Right cardiac atrium (tissue), 5 donors: ENCODE data around the gene GFOD2. TPM values are rescaled to one million over a fixed set of nuclear protein-coding genes. Genes with fewer than 3 reads are reported as not detected.

ENCODE experiments used
- ATAC-seq, 2 donors: fragments of 200-7000 bp; cut with Tn5 transposase; one replicate each; pipeline versions ENCODE4 v1.8.0 to v1.9.1; 2020; ENCODE audit warnings: moderate library complexity in 2 of 2, mild to moderate bottlenecking in 1 of 2
- DNase-seq, 3 donors: peaks; one replicate each; pipeline ENCODE4 v3.0.0-alpha.2; 2020
- H3K27ac ChIP-seq: one replicate; pipeline ENCODE4 v1.5.1; 2013; ENCODE audit warnings: mild to moderate bottlenecking, low read length, control low read depth, moderate library complexity
- H3K27me3 ChIP-seq: one replicate; pipeline ENCODE4 v1.6.1; 2013; ENCODE audit not compliant: control insufficient read depth, insufficient read depth
- H3K4me1 ChIP-seq: one replicate; pipeline ENCODE4 v1.6.1; 2013; ENCODE audit warnings: low read length; ENCODE audit not compliant: control insufficient read depth, insufficient read depth
- H3K4me3 ChIP-seq: one replicate; pipeline ENCODE4 v1.5.1; 2013; ENCODE audit warnings: low read length, control low read depth
- H3K9me3 ChIP-seq: one replicate; pipeline ENCODE4 v1.6.1; 2013; ENCODE audit warnings: low read length; ENCODE audit not compliant: control insufficient read depth
- WGBS: extraction: QIAGEN DNeasy Blood & Tissue Kit; methylation state at CpG from one replicate; pipeline ENCODE4 v1.1.7; 2013; 5-methylcytosine and 5-hydroxymethylcytosine counted together
- intact Hi-C, 4 donors: fragments of 100-400 bp; cut with DNase I; formaldehyde crosslinking; loops; one replicate each; pipeline versions ENCODE4 v1.11.0 to v1.14.0; 2022 to 2023
- polyA plus RNA-seq: library from polyadenylated mRNA; stranded (reverse); fragments of 200-250 nt; gene quantifications from one replicate; pipeline ENCODE4 v1.2.3, GENCODE V29; 2013
- total RNA-seq, 4 donors: library from RNA; stranded (reverse); fragmentation: NEBNext Ultra II Directional; extraction: Animal tissue kit (Norgen Biotek cat#: 25700); gene quantifications; one replicate each; pipeline ENCODE4 v1.2.1, GENCODE V29; 2021
- donor health status: healthy with polysubstance abuse.
- donor health status: DM: no; HTN: yes; CAD: no.
- donor health status: DM: no; HTN: no; CAD: no.
- donor health status: DM: no; HTN: yes; CAD: no; lungs with severe emphysema.
- donor health status: DM: yes; HTN: yes; CAD: no.

GFOD2 gene
- total and polyA plus RNA-seq, 5 donors, result 8.1 to 9.9 (median 8.5) TPM

DNA sequence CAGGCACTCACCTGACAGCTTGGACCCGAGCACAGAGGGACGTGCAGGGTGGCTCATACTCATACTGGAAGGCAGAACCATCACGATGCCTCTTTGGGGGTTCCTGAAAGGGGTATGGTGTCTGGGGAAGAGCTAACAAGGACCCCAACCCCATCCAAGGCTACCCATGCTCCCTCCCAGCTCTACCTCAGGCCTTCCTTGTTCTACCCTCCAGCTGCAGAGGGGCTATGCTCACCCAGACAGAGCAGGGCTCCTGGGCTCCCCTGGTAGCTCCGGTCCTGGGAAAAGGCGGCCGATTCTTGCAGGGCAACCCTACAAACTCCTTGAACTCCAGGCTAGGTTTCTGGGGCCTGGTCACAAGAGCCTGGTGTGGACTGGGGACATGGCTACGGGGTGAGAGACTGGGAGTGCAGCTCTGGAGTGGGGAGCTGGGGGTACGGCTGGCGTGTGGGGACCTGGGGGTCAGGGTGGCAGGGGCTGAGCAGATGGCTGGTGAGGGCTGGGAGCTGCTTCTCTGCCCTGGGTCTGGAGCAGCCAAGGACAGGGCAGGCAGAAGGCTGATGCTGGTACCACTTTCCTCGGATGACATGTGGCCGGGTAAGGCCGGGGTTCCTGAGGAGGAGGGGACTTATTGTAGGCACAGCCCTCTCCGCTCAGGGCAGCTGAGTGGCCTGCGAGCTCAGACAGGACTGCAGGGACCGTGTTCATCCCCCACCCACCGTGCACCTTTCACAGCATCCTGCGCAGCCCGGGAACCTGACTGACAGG is 61.2 kb downstream of the GFOD2 start:
- Histone ChIP-seq H3K4me1 (peaks cover 2% of the 10 kb centered on the region), H3K27me3 (no peaks in the 10 kb centered on the region), H3K9me3 (no peaks in the 10 kb centered on the region), H3K4me3 (no peak overlapping the region), H3K27ac (no peak overlapping the region)
- DNase-seq (peak in 2 of 3 donors; percentile 49 to 53), ATAC-seq (no peak)
- intact Hi-C loops, result no loop called here
- 93% methylated on average over 18 of the region's 18 CpGs for WGBS

DNA sequence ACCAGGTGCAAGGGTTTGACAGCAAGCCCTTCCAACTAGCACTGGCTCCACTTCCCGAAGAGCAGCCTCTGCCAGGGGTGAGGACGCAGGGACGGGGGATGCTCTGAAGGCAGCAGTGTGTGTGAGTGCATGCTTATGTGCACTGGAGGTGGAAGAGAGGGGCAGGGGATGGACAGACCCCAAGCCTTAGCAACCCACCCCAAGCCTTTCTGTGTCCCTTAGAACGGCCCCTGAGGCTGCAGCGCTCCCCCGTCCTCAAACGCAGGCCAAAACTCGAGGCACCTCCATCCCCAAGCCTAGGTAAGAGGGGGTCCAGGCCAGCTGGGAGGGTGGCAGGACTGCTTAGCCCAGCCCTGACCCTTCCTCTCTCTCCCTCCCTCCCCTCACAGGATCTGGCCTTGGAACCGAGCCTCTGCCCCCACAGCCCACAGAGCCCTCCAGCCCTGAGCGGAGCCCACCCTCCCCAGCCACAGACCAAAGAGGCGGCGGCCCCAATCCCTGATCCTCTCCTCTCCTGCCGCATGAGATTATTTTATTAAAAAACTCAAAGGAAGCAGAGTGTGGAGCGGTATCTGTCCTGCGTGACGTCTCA is 62.0 kb downstream of the GFOD2 start:
- Histone ChIP-seq H3K4me1 (peaks cover 2% of the 10 kb centered on the region), H3K27me3 (no peaks in the 10 kb centered on the region), H3K27ac (no peak overlapping the region), H3K9me3 (no peaks in the 10 kb centered on the region), H3K4me3 (no peak overlapping the region)
- intact Hi-C loops, result no loop called here
- DNase-seq (peak in 1 of 3 donors; percentile 45), ATAC-seq (no peak)
- WGBS, result 90% methylated on average over 16 of the region's 16 CpGs

DNA sequence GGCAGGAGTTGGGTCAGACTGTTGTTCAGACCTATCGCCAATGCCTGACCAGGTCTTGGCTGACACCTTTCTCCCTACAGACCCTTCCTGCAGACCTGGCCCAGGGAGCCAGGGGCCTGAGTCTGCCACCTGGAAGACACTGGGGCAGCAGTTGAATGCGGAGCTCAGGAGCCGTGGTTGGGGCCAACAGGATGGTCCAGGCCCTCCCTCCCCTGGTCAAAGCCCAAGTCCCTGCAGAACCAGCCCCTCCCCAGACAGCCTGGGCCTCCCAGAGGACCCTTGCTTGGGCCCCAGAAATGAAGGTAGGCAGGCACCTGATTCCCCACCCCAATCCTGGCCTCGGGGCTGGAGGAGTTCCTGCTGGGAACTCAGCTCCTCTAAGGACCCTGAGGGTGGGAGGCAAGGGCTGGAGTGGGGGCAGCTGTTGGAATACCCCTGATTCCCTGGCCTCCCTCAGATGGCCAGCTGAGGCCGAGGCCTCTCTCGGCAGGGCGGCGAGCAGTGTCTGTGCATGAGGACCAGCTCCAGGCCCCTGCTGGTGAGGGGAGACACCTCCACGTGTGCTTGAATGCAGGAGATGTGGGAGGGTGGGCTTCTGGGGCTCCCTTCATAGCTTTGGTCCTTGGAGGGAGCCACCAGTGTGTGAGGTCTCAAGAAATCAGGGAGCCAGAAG is 62.6 kb downstream of the GFOD2 start:
- Histone ChIP-seq H3K27me3 (no peaks in the 10 kb centered on the region), H3K9me3 (no peaks in the 10 kb centered on the region), H3K4me3 (no peak overlapping the region), H3K4me1 (peaks cover 2% of the 10 kb centered on the region), H3K27ac (no peak overlapping the region)
- 78% methylated on average over 9 of the region's 9 CpGs for WGBS
- intact Hi-C loops, result no loop called here
- no peak for ATAC-seq
- peak in 2 of 3 donors; percentile 31 to 43 for DNase-seq

DNA sequence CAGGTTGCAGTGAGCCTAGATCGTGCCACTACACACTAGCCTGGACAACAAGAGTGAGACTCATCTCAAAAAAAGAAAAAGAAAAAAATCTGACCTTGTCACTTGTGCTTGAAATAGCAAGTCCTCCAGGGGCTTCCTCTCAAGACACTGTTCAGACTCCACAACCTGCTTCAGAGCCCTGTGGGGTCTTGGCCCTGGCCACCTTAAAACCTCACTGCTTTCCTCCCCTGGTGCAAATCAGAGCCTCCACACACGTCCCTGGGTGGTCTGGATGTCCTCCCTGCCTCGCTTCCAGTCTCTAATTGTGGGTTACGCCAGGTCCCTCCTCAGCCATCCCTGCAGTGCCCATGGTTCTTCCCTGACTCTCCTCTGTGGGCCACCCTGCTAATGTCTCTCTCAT is 63.8 kb downstream of the GFOD2 start:
- peak in 1 of 3 donors; percentile 16 for DNase-seq
- H3K4me1 ChIP-seq, result peaks cover 2% of the 10 kb centered on the region
- no peak overlapping the region for H3K4me3 ChIP-seq
- 64% methylated on average over 4 of the region's 4 CpGs for WGBS
- ATAC-seq, result no peak
- intact Hi-C loops, result no loop called here
- no peaks in the 10 kb centered on the region for H3K9me3 ChIP-seq
- H3K27me3 ChIP-seq, result no peaks in the 10 kb centered on the region
- H3K27ac ChIP-seq, result no peak overlapping the region

DNA sequence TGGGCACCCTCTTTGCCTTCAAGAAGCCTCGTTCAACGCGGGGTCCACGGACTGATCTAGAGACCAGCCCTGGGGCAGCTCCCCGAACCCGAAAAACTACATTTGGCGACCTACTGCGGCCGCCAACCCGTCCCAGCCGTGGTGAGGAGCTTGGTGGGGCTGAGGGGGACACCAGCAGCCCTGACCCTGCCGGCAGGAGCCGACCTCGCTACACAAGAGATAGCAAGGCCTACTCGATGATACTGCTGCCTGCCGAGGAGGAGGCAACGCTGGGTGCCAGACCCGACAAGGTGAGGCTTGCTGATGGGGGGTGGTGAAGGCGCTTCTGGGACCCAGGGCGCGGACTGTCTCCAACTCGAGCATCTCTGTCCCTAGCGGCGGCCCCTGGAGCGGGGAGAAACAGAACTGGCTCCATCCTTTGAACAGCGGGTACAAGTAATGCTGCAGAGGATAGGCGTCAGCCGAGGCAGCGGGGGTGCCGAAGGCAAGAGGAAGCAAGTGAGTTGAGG is 64.7 kb downstream of the GFOD2 start:
- no peaks in the 10 kb centered on the region for H3K9me3 ChIP-seq
- H3K4me1 ChIP-seq, result peaks cover 2% of the 10 kb centered on the region
- DNase-seq (peak in 2 of 3 donors; percentile 40 to 60), ATAC-seq (no peak)
- no peak overlapping the region for H3K4me3 ChIP-seq
- 43% methylated on average over 30 of the region's 30 CpGs for WGBS
- H3K27ac ChIP-seq, result no peak overlapping the region
- intact Hi-C loops, result no loop called here
- no peaks in the 10 kb centered on the region for H3K27me3 ChIP-seq

DNA sequence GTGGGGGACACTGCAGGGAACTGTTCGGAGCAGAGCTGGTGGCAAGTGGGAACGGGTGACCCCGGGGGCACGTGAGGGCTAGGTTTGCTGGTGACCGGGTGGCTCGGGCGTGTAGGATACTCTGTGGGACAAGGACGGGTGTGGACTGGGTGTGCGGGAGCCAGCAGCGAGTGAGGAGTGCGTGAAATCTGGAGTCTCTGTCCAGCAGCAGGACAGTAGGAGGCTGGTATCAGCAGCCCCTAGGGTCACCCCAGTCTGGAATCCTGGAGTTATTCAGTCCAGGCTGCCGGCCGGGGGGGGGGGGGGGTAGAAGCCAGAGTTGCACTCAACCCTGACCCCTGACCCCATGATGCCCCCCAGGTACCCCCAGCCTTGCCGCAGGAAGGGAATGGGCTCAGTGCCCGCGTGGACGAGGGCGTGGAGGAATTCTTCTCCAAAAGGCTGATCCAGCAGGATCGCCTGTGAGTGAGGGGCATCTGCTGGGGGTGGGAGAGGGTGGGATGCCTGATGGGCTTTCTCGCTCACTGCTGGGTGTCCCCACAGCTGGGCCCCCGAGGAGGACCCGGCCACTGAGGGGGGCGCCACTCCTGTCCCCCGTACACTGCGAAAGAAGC is 65.2 kb downstream of the GFOD2 start:
- ATAC-seq (no peak), DNase-seq (peak in 2 of 3 donors; percentile 40 to 61)
- Histone ChIP-seq H3K9me3 (no peaks in the 10 kb centered on the region), H3K27me3 (no peaks in the 10 kb centered on the region), H3K4me3 (no peak overlapping the region), H3K27ac (no peak overlapping the region), H3K4me1 (peaks cover 2% of the 10 kb centered on the region)
- intact Hi-C loops, result no loop called here
- WGBS, result 30% methylated on average over 25 of the region's 25 CpGs

DNA sequence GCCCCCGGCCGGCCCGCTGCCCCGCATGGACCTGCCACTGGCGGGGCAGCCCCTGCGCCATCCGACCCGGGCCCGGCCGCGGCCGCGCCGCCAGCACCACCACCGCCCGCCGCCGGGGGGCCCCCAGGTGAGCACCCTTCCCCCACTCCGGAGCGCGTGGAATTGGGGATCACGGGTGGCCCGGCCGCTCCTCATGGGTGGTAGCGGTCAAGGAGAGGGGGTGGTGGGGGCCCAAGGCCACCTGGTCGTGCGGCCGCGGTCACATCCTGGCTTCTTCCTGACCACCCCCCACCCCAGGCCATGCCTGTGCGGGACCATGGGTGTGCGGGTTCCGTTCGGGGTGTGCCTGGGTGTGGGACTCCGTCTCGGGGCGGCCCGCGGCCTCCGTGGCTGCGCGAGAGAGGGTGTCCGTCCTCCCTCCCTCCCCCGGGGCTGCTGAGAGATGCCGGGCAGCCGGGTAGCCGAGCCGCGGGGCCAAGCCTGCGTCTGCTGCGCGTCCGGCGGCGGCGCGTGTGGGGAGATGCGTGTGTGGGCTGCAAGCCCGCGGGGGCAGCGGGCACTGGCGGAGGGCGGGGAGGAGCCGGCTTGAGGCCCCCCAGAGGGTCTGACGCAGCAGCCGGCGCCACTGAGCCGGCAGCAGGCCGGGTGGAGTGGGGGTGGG is 65.9 kb downstream of the GFOD2 start:
- no peaks in the 10 kb centered on the region for H3K9me3 ChIP-seq
- WGBS, result 13% methylated on average over 68 of the region's 68 CpGs
- intact Hi-C loops, result no loop called here
- H3K4me1 ChIP-seq, result peaks cover 2% of the 10 kb centered on the region
- ATAC-seq, result no peak
- no peaks in the 10 kb centered on the region for H3K27me3 ChIP-seq
- H3K27ac ChIP-seq, result no peak overlapping the region
- H3K4me3 ChIP-seq, result peak overlapping the region; percentile 45
- peak in 1 of 3 donors; percentile 54 for DNase-seq

DNA sequence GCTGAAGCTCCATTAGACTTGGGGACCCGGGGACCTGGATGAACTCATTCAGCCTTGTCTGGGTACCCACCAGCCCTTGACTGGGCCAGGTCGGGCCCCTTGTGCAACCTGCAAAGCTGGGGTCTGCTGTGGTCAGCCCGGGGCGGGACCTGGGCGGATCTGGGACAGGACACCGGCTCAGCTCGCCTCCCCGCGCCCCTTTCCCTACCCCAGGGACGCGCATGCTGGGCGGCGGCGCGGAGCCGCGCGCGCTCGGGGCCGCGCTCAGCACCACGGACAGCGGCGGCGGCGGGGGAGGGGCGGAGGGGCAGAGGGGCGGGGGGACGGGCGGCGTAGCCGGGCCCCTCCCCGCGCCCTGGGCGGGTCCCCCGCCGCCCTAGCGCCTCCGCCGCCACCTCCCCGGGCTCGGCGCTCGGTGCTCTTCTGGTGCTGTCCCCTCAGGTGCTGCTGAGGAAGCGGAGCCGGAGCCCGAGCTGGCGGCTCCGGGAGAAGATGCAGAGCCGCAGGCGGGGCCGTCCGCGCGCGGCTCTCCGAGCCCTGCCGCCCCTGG is 66.5 kb downstream of the GFOD2 start:
- peak in 2 of 3 donors; percentile 58 to 68 for DNase-seq
- no peaks in the 10 kb centered on the region for H3K27me3 ChIP-seq

DNA sequence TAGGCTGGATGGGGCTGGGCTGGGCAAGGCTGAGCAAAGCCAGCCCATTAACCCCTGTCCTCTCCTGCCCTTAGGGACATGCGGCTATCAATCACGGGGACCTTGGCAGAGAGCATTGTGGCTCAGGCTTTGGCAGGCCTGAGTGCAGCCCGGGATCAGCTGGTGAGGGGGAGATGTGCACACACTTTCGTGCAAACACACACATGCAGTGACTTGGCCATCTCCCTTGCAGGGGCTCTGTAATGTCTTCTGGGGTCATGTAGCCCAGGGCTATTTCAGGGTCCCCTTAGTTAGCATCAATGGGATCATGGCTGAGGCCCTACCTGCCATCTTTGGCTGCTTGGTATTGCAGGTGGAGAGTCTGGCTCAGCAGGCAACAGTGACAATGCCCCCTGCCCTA is 67.3 kb downstream of the GFOD2 start:
- intact Hi-C loops, result no loop called here
- DNase-seq, result peak in 1 of 3 donors; percentile 25
- Histone ChIP-seq H3K4me3 (no peak overlapping the region), H3K27me3 (no peaks in the 10 kb centered on the region), H3K4me1 (peaks cover 2% of the 10 kb centered on the region), H3K9me3 (no peaks in the 10 kb centered on the region), H3K27ac (no peak overlapping the region)
- 85% methylated on average over 4 of the region's 4 CpGs for WGBS
- no peak for ATAC-seq

More for the DNA sequence above, 66.5 kb downstream of the GFOD2 start:
- Histone ChIP-seq H3K9me3 (no peaks in the 10 kb centered on the region), H3K4me3 (peak overlapping the region; percentile 45), H3K27ac (no peak overlapping the region), H3K4me1 (peaks cover 2% of the 10 kb centered on the region)
- peak in 1 of 2 donors; percentile 7 for ATAC-seq
- intact Hi-C loops, result no loop called here
- WGBS, result 3% methylated on average over 56 of the region's 59 CpGs

DNA sequence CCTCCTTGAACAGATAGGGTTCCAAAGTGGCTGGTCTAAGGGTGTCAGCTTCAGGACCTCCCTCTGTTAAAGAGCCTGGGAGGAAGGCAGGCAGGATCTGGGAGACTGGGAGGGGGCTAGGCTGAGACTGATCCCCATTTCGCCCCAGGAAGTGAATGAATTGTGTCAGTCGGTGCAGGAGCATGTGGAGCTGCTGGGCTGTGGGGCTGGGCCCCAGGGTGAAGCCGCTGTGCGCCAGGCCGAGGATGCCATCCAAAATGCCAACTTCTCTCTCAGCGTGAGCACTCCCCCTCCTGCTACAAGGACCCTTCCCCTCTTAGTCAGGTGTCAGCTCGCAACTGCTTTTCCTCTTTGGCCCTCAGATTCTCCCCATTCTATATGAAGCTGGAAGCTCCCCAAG is 68.1 kb downstream of the GFOD2 start:
- H3K27ac ChIP-seq, result no peak overlapping the region
- no peaks in the 10 kb centered on the region for H3K27me3 ChIP-seq
- peaks cover 2% of the 10 kb centered on the region for H3K4me1 ChIP-seq
- H3K9me3 ChIP-seq, result no peaks in the 10 kb centered on the region
- DNase-seq (peak in 1 of 3 donors; percentile 10), ATAC-seq (no peak)
- no peak overlapping the region for H3K4me3 ChIP-seq
- 92% methylated on average over 7 of the region's 7 CpGs for WGBS
- intact Hi-C loops, result no loop called here
